ENCODE data around the gene RIMS4. TPM values are rescaled to one million over a fixed set of nuclear protein-coding genes. Genes with fewer than 3 reads are reported as not detected.

The RIMS4 gene
- total and polyA plus RNA-seq, 2 of the 13 experiments (the other 11 are each of a cell fraction or from before 2014, with no cell fraction given): 0.01 to 0.07 TPM

DNA sequence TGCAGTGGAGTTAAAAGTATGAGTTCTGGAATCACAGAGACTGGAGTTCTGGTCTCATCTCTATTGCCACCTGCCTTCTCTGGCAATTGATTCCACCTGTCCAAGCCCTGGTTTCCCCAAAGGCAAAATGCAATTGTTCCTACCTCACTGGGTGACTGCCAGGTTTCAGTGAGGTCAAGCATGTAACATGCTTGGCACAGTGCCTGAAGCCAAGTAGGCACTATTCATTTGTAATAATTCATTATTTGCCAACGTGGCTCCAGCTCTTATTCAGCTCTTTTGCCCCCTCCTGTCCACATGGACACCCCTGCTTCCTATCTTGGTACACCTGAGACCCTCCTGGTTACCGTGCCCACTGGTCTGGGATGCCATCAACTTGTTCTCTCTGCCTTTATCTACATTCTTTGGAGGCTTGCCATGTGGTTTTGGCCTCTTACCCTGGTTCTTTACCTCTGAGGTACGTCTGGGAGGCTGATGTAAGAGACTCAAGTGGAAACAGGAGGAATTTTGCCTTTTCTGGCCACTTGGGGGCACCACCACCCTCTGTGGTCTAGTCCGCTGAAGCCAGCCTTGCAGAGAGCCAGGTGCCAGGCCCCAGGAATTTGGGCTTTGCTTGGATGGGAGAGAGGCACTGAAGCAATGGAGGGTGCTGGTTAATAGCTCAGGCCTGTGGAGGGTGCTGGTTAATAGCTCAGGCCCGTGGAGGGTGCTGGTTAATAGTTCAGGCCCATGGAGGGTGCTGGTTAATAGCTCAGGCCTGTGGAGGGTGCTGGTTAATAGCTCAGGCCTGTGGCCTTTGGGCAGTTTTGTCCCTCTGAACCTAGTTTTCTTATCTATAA is 63.0 kb downstream of the RIMS4 start (continued):
- TF ChIP-seq ZNF280D (CRISPR knock-in tag; IDR thresholded peaks at IDR 0.05): no peak
- TF ChIP-seq POLR2AphosphoS2 (IDR thresholded peaks at IDR 0.05; ENCODE audit: low read depth, low read length): no peak
- no peak for TF ChIP-seq ZNF737 (CRISPR knock-in tag; IDR thresholded peaks at IDR 0.05; ENCODE audit: borderline replicate concordance)
- TF ChIP-seq PLSCR1 (CRISPR knock-in tag; IDR thresholded peaks at IDR 0.05; ENCODE audit: borderline replicate concordance): no peak
- TF ChIP-seq, protein P1, sequence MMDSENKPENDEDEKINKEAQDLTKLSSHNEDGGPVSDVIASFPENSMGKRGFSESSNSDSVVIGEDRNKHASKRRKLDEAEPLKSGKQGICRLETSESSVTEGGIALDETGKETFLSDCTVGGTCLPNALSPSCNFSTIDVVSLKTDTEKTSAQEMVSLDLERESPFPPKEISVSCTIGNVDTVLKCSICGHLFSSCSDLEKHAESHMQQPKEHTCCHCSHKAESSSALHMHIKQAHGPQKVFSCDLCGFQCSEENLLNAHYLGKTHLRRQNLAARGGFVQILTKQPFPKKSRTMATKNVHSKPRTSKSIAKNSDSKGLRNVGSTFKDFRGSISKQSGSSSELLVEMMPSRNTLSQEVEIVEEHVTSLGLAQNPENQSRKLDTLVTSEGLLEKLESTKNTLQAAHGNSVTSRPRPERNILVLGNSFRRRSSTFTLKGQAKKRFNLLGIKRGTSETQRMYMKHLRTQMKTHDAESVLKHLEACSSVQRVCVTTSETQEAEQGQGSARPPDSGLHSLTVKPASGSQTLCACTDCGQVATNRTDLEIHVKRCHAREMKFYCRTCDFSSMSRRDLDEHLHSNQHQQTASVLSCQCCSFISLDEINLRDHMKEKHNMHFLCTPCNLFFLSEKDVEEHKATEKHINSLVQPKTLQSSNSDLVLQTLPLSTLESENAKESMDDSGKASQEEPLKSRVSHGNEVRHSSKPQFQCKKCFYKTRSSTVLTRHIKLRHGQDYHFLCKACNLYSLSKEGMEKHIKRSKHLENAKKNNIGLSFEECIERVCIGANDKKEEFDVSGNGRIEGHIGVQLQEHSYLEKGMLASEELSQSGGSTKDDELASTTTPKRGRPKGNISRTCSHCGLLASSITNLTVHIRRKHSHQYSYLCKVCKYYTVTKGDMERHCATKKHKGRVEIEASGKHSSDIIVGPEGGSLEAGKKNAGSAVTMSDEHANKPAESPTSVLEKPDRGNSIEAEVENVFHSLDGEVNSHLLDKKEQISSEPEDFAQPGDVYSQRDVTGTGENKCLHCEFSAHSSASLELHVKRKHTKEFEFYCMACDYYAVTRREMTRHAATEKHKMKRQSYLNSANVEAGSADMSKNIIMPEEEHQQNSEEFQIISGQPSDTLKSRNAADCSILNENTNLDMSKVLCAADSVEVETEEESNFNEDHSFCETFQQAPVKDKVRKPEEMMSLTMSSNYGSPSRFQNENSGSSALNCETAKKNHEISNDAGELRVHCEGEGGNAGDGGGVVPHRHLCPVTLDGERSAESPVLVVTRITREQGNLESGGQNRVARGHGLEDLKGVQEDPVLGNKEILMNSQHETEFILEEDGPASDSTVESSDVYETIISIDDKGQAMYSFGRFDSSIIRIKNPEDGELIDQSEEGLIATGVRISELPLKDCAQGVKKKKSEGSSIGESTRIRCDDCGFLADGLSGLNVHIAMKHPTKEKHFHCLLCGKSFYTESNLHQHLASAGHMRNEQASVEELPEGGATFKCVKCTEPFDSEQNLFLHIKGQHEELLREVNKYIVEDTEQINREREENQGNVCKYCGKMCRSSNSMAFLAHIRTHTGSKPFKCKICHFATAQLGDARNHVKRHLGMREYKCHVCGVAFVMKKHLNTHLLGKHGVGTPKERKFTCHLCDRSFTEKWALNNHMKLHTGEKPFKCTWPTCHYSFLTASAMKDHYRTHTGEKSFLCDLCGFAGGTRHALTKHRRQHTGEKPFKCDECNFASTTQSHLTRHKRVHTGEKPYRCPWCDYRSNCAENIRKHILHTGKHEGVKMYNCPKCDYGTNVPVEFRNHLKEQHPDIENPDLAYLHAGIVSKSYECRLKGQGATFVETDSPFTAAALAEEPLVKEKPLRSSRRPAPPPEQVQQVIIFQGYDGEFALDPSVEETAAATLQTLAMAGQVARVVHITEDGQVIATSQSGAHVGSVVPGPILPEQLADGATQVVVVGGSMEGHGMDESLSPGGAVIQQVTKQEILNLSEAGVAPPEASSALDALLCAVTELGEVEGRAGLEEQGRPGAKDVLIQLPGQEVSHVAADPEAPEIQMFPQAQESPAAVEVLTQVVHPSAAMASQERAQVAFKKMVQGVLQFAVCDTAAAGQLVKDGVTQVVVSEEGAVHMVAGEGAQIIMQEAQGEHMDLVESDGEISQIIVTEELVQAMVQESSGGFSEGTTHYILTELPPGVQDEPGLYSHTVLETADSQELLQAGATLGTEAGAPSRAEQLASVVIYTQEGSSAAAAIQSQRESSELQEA (CRISPR knock-in tag; IDR thresholded peaks at IDR 0.05; ENCODE audit: not compliant biosample characterization): no peak
- no peak for TF ChIP-seq ZNF317 (CRISPR knock-in tag; IDR thresholded peaks at IDR 0.05)
- TF ChIP-seq, protein P2, sequence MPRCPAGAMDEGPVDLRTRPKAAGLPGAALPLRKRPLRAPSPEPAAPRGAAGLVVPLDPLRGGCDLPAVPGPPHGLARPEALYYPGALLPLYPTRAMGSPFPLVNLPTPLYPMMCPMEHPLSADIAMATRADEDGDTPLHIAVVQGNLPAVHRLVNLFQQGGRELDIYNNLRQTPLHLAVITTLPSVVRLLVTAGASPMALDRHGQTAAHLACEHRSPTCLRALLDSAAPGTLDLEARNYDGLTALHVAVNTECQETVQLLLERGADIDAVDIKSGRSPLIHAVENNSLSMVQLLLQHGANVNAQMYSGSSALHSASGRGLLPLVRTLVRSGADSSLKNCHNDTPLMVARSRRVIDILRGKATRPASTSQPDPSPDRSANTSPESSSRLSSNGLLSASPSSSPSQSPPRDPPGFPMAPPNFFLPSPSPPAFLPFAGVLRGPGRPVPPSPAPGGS (CRISPR knock-in tag; IDR thresholded peaks at IDR 0.05): no peak
- TF ChIP-seq TCF12 (IDR thresholded peaks at IDR 0.05): no peak
- no peak for TF ChIP-seq TCF12 (CRISPR knock-in tag; IDR thresholded peaks at IDR 0.05)
- TF ChIP-seq PAWR (CRISPR knock-in tag; IDR thresholded peaks at IDR 0.05; ENCODE audit: borderline replicate concordance): no peak
- TF ChIP-seq ONECUT2 (CRISPR knock-in tag; IDR thresholded peaks at IDR 0.05): no peak
- TF ChIP-seq E2F2 (CRISPR knock-in tag; IDR thresholded peaks at IDR 0.05; ENCODE audit: borderline replicate concordance): no peak
